Right forelimb (tissue), 1 donor: ENCODE data around the gene ATP5F1D.
"Not testable (repeated sequence)": the region's sequence is repeated elsewhere in the genome, so short reads cannot be mapped to it uniquely, and the experiment has no call there.

Experiments
- DNase-seq: peaks from one replicate; pipeline ENCODE4 v3.0.0-alpha.2; 2018

ATP5F1D gene

DNA sequence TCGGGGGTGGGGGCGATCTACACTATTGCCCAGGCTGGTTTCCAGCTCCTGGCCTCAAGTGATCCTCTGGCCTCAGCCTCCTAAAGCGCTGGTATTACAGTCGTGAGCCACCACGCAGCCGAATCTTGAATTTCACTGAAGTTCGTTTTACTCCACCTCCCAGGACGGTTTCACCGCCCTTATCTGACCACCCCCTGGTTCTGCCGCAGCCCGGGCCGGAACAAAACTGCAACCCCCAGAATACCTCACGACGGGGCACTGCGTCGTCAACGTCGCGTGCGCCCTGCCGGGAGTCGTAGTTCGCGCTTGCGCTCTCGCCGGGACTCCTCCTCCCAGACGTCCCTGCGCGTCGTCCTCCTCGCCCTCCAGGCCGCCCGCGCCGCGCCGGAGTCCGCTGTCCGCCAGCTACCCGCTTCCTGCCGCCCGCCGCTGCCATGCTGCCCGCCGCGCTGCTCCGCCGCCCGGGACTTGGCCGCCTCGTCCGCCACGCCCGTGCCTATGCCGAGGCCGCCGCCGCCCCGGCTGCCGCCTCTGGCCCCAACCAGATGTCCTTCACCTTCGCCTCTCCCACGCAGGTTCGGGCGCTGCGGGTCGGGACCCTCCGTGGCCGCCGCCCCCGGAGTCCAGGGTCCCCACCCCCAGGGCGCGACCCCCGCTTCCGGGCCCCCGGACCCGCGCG lies at the start of gene ATP5F1D:
Gene ATP5F1D (plus strand): TSS at position 335 of the 679 bp plus-strand sequence. CDS start 100 bp downstream, at position 435.
- DNase-seq: peak; percentile 94

- DNase-seq: no peak
Measured at GRCh38 chr19:1199531-1199930, 42.0 kb upstream of the ATP5F1D start.

DNA sequence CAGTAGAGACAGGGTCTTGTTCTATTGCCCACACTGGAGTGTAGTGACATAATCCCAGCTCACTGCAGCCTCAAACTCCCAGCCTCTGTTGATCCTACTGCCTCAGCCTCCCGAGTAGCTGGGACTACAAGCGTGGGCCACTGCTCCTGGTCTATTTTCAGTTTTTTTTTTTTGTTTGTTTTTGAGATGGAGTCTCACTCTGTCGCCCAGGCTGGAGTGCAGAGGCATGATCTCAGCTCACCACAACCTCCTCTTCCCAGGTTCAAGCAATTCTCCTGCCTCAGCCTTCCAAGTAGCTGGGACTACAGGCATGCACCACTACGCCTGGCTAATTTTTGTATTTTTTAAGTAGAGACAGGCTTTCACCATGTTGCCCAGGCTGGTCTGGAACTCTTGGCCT lies 40.9 kb upstream of the ATP5F1D start:
- not testable (repeated sequence) for DNase-seq

- DNase-seq: peak; percentile 100
Measured at GRCh38 chr19:1205114-1206099, 36.1 kb upstream of the ATP5F1D start, which contains the start of gene STK11. Gene STK11, plus strand, starts transcription at chr19:1205778. Its CDS starts 1,136 bp downstream, at chr19:1206914.

GRCh38 chr19:1206150-1206863 lies 35.2 kb upstream of the ATP5F1D start:
- peak; percentile 50 for DNase-seq

DNA sequence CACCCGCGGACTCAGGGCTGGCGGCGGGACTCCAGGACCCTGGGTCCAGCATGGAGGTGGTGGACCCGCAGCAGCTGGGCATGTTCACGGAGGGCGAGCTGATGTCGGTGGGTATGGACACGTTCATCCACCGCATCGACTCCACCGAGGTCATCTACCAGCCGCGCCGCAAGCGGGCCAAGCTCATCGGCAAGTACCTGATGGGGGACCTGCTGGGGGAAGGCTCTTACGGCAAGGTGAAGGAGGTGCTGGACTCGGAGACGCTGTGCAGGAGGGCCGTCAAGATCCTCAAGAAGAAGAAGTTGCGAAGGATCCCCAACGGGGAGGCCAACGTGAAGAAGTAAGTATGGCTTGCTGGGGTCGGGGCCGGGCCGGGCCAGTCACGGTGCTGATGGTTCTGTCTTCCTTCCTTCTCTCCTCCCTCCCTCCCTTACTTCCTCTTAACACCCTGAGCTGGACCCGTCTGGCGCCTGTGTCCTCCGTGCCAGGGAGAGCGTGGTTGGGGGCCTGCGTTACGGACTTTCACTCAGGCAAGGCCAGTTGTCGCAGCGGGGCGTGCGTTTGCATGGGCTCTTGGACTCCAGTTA lies 34.6 kb upstream of the ATP5F1D start:
- peak; percentile 52 for DNase-seq

GRCh38 chr19:1208830-1209229 lies 32.7 kb upstream of the ATP5F1D start:
- not testable (repeated sequence) for DNase-seq

GRCh38 chr19:1210227-1210538 lies 31.4 kb upstream of the ATP5F1D start:
- no peak for DNase-seq

- DNase-seq: no peak
Measured at GRCh38 chr19:1211494-1212234, 29.9 kb upstream of the ATP5F1D start.

DNA sequence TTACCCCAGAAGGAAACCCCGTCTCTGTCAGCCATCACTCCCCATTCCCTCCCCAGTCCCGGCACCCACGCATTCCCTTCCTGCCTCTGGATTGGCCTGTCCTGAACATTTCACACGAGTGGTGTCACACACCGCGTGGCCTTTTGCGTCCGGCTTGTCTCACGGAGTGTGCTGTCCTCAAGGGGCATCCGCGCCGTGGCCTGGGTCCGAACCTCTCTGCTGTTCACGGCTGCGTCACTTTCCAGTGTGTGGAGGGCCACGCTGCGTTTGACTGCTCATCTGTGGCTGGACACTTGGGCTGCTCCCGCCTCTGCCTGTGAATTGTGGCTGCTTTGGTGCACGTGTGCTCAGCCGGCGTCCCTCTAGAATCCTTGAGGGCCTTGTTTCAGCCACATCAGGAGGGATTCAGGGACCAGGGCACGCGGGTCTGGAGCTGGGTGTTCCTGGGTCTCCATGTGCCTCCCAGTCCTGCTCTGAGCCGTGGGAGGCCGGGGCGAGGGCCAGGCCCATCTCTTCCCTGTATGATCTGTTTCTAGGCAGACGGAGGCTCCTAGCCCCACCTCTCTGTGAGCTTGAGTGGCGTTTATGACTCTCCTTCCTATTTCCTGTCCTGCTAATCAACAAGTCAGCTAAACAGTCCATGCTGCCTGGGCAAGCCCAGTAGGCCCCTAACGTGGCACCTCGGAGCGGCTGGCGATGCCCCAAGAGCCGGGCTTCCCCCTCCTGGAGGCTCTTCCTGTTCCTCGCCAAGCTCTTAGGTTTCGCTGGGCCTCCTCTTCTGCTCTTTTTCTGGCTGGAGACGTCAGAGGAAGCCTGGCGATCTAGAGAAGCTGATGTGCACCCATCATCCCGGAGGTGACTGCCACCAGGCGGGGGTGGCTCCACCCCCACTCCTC lies 27.9 kb upstream of the ATP5F1D start:
- no peak for DNase-seq

DNA sequence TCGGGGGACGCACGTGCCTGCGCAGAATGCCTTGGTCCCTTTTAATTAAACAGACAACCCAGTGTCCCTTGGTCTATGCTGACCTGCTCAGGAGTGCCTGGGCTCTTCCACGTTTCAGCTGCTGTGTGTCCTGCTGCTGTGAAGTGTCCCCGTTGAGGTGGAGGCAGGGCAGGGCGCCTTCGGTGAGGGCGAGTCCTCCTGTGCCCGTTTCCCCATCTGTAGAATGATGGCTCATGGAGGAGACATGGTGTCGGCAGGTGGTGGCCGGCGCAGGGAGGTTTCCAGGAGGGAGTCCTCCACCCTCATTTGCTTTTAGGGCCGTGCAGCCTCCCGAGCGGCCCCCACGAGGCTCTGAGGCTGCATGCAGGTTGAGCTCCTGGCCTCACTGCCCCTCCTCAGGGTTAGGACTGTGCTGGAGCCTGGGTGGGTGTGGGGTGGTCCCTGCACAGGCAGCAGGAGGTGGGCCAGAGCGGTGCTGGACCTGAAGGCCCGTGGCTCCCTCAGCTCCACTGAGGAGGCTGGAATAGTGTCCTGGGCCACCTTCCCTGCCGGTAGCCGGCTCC lies 27.2 kb upstream of the ATP5F1D start:
- DNase-seq: no peak

- DNase-seq: no peak
Measured at GRCh38 chr19:1214862-1215731, 26.5 kb upstream of the ATP5F1D start.

- no peak for DNase-seq
Measured at GRCh38 chr19:1216756-1217155, 24.8 kb upstream of the ATP5F1D start.

GRCh38 chr19:1217366-1217765 lies 24.2 kb upstream of the ATP5F1D start:
- DNase-seq: no peak

- no peak for DNase-seq
Measured at GRCh38 chr19:1218751-1219567, 22.6 kb upstream of the ATP5F1D start.

DNA sequence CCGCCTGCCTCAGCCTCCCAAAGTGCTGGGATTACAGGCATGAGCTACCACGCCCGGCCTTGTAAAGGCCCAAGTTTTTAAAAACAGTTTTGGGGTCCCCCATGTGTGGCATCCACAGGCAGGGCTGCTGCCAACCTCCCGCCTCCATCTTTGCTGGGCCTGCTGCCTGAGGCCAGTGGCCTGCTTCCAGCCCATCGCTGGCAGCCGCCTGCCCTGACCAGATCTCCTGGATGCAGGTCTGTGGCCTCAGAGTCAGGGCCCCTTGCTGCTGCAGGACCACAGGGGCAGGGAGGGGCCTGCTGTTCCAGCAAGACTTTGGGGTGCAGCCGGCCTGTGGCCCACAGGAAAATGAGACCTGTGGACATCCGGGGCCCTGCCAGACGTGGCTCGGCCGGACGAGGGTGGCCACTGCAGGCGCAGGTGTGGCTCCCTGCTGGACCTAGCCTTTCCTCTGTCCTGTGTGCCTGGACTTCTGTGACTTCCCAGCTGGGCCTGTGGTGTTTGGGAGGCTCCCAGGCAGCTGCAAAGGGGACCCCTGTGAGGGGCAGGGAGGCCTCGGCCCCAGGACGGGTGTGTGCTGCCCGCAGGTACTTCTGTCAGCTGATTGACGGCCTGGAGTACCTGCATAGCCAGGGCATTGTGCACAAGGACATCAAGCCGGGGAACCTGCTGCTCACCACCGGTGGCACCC lies 21.6 kb upstream of the ATP5F1D start:
- DNase-seq: no peak

GRCh38 chr19:1220477-1220930 lies 21.0 kb upstream of the ATP5F1D start:
- DNase-seq: no peak
